H9 (cell line): ENCODE measurements around the gene MROH8. TPM values are rescaled to one million over a fixed set of nuclear protein-coding genes. Genes with fewer than 3 reads are reported as not detected.

Source experiments
- DNase-seq: peaks from one replicate; pipeline ENCODE4 v3.0.0-alpha.2; 2017
- H2AFZ ChIP-seq: one replicate; pipeline ENCODE4 v1.6.1; 2013; ENCODE audit warnings: mild to moderate bottlenecking, low read length, control low read depth, moderate library complexity
- H2AK5ac ChIP-seq: 2 replicates; pipeline ENCODE4 v1.6.1; 2013; ENCODE audit warnings: low read length, control low read depth, mixed read lengths; ENCODE audit not compliant: insufficient read length
- H2BK120ac ChIP-seq: one replicate; pipeline ENCODE4 v1.6.1; 2013; ENCODE audit warnings: low read depth, mild to moderate bottlenecking, low read length, control low read depth, inconsistent platforms; ENCODE audit not compliant: poor library complexity, severe bottlenecking
- H2BK12ac ChIP-seq: 2 replicates; pipeline ENCODE4 v1.6.1; 2013; ENCODE audit warnings: low read length, control low read depth, mixed read lengths, low read depth; ENCODE audit not compliant: insufficient read length
- H2BK15ac ChIP-seq: 2 replicates; pipeline ENCODE4 v1.6.1; 2013; ENCODE audit warnings: low read depth, low read length, control low read depth
- H2BK20ac ChIP-seq: one replicate; pipeline ENCODE4 v1.6.1; 2013; ENCODE audit warnings: low read depth, mild to moderate bottlenecking, low read length, control low read depth, inconsistent platforms; ENCODE audit not compliant: poor library complexity, severe bottlenecking
- H2BK5ac ChIP-seq: 2 replicates; pipeline ENCODE4 v1.6.1; 2013; ENCODE audit warnings: low read length, control low read depth, mixed read lengths; ENCODE audit not compliant: insufficient read length
- H3K14ac ChIP-seq: 2 replicates; pipeline ENCODE4 v1.6.1; 2013; ENCODE audit warnings: low read length, control low read depth; ENCODE audit not compliant: insufficient read depth
- H3K18ac ChIP-seq: 2 replicates; pipeline ENCODE4 v1.6.1; 2013; ENCODE audit warnings: low read depth, mild to moderate bottlenecking, mixed read lengths, low read length, control low read depth; ENCODE audit not compliant: insufficient read length
- H3K23ac ChIP-seq: 2 replicates; pipeline ENCODE4 v1.6.1; 2013; ENCODE audit warnings: low read length, control low read depth, mixed read lengths, low read depth; ENCODE audit not compliant: insufficient read length
- H3K23me2 ChIP-seq: 2 replicates; pipeline ENCODE4 v1.6.1; 2013; ENCODE audit warnings: low read depth, mild to moderate bottlenecking, mixed read lengths, low read length, control low read depth; ENCODE audit not compliant: insufficient read length, poor library complexity, severe bottlenecking
- H3K27ac ChIP-seq: 2 replicates; pipeline ENCODE4 v1.5.1; 2013; ENCODE audit warnings: low read length, control low read depth, mixed read lengths, low read depth; ENCODE audit not compliant: insufficient read length
- H3K27me3 ChIP-seq: 2 replicates; pipeline ENCODE4 v1.6.1; 2013; ENCODE audit warnings: low read length, control low read depth, inconsistent platforms; ENCODE audit not compliant: insufficient read depth
- H3K4ac ChIP-seq: 2 replicates; pipeline ENCODE4 v1.6.1; 2013; ENCODE audit warnings: low read depth, mild to moderate bottlenecking, control low read depth, inconsistent platforms, low read length, moderate library complexity
- H3K4me1 ChIP-seq: 2 replicates; pipeline ENCODE4 v1.6.1; 2013; ENCODE audit warnings: low read length, control low read depth, inconsistent platforms; ENCODE audit not compliant: insufficient read depth
- H3K4me2 ChIP-seq: 2 replicates; pipeline ENCODE4 v1.6.1; 2013; ENCODE audit warnings: low read length, control low read depth, mixed read lengths; ENCODE audit not compliant: insufficient read length, insufficient read depth
- H3K56ac ChIP-seq: 2 replicates; pipeline ENCODE4 v1.6.1; 2013; ENCODE audit warnings: low read depth, mild to moderate bottlenecking, mixed read lengths, low read length, control low read depth; ENCODE audit not compliant: insufficient read length
- H3K79me1 ChIP-seq: 2 replicates; pipeline ENCODE4 v1.6.1; 2013; ENCODE audit warnings: low read depth, mild to moderate bottlenecking, moderate library complexity, low read length, control low read depth, inconsistent platforms; ENCODE audit not compliant: insufficient read depth, poor library complexity, severe bottlenecking
- H3K79me2 ChIP-seq: 2 replicates; pipeline ENCODE4 v1.6.1; 2013; ENCODE audit warnings: low read length, control low read depth, inconsistent platforms; ENCODE audit not compliant: insufficient read depth
- H3K9ac ChIP-seq: 2 replicates; pipeline ENCODE4 v1.6.1; 2013; ENCODE audit warnings: low read length, control low read depth, mixed read lengths; ENCODE audit not compliant: insufficient read length; ENCODE audit errors: extremely low read depth
- H3K9me3 ChIP-seq: one replicate; pipeline ENCODE4 v1.6.1; 2013; ENCODE audit warnings: low read depth, low read length, inconsistent platforms; ENCODE audit not compliant: control insufficient read depth
- H3T11ph ChIP-seq: one replicate; pipeline ENCODE4 v1.6.1; 2013; ENCODE audit warnings: mild to moderate bottlenecking, low read length, control low read depth, inconsistent platforms
- H4K20me1 ChIP-seq: one replicate; pipeline ENCODE4 v1.6.1; 2013; ENCODE audit not compliant: control insufficient read depth, insufficient read length, insufficient read depth
- H4K5ac ChIP-seq: 2 replicates; pipeline ENCODE4 v1.6.1; 2013; ENCODE audit warnings: low read depth, mild to moderate bottlenecking, mixed read lengths, low read length, control low read depth; ENCODE audit not compliant: insufficient read length
- H4K8ac ChIP-seq: replicated peaks from 2 replicates; pipeline ENCODE4 v1.6.1; 2013; ENCODE audit warnings: low read length, control low read depth, mixed read lengths, low read depth; ENCODE audit not compliant: insufficient read length
- H4K91ac ChIP-seq: 2 replicates; pipeline ENCODE4 v1.6.1; 2013; ENCODE audit warnings: low read depth, mild to moderate bottlenecking, moderate library complexity, mixed read lengths, low read length, control low read depth; ENCODE audit not compliant: insufficient read length
- H3K27ac Mint-ChIP-seq, 3 experiments: 2 replicates in 2 of 3; 3 replicates in 1 of 3; pipeline ENCODE4 v1.8.0; 2020 to 2021; ENCODE audit warnings: mixed read lengths in 3 of 3, mild to moderate bottlenecking in 1 of 3, moderate library complexity in 1 of 3
- H3K27me3 Mint-ChIP-seq: 2 replicates; pipeline ENCODE4 v1.8.0; 2021; ENCODE audit warnings: low read depth, mild to moderate bottlenecking, moderate library complexity, mixed read lengths
- H3K36me3 Mint-ChIP-seq, 3 experiments: 2 replicates in 2 of 3; 3 replicates in 1 of 3; pipeline ENCODE4 v1.8.0; 2020 to 2021; ENCODE audit warnings: low read depth in 3 of 3, mixed read lengths in 3 of 3; ENCODE audit not compliant: insufficient read depth in 1 of 3
- H3K4me1 Mint-ChIP-seq, 2 experiments: 2 replicates each; pipeline ENCODE4 v1.8.0; 2020; ENCODE audit warnings: mixed read lengths in 2 of 2
- H3K4me3 Mint-ChIP-seq, 2 experiments: 2 replicates in 1 of 2; 3 replicates in 1 of 2; pipeline ENCODE4 v1.8.0; 2020 to 2021; ENCODE audit warnings: mild to moderate bottlenecking in 2 of 2, mixed read lengths in 2 of 2, moderate library complexity in 1 of 2
- H3K9me3 Mint-ChIP-seq, 2 experiments: 2 replicates in 1 of 2; 3 replicates in 1 of 2; pipeline ENCODE4 v1.8.0; 2020; ENCODE audit warnings: mild to moderate bottlenecking in 2 of 2, mixed read lengths in 2 of 2, moderate library complexity in 1 of 2
- WGBS: extraction: QIAGEN DNeasy Blood & Tissue Kit; methylation state at CpG from one replicate; pipeline ENCODE4 v1.1.7; 2013; ENCODE audit warnings: missing lambda C conversion rate, low lambda C conversion rate, mixed read lengths; ENCODE audit not compliant: insufficient read length; ENCODE audit errors: extremely low coverage; 5-methylcytosine and 5-hydroxymethylcytosine counted together
- total RNA-seq: library from RNA; stranded (reverse); gene quantifications from 2 replicates; pipeline ENCODE4 v1.2.1, GENCODE V29; 2021
- TF ChIP-seq, protein P1 (sequence below): fragments of 200-600 bp; sonication (generic); conservative IDR thresholded peaks from 3 replicates; pipeline ENCODE4 v1.8.0; 2021; ENCODE audit warnings: antibody characterized with exemption, mild to moderate bottlenecking

Gene MROH8
- total RNA-seq, 1 experiment from 2014 or later = 0.90 TPM

- peak overlapping the region; percentile 33 to 96 (median 92) for H3K27ac Mint-ChIP-seq
- no peak overlapping the region for H2BK15ac ChIP-seq
Measured at GRCh38 chr20:37228082-37228481, 48.7 kb upstream of the MROH8 start.

More at GRCh38 chr20:37228082-37228481, 48.7 kb upstream of the MROH8 start:
- Histone ChIP-seq H2BK5ac (no peak overlapping the region), H2AK5ac (no peak overlapping the region), H3K4me1 (peaks cover 12% of the 10 kb centered on the region), H3K18ac (no peak overlapping the region), H3K56ac (no peak overlapping the region), H4K91ac (no peak overlapping the region), H3K9ac (no peak overlapping the region), H2BK120ac (no peak overlapping the region), H3K14ac (no peak overlapping the region), H3K4me2 (no peak overlapping the region), H3K27me3 (no peaks in the 10 kb centered on the region), H4K5ac (no peak overlapping the region), H3K9me3 (no peaks in the 10 kb centered on the region), H3T11ph (no peak overlapping the region), H3K79me2 (no peaks in the 10 kb centered on the region), H2BK12ac (no peak overlapping the region), H3K23ac (no peak overlapping the region), H2BK20ac (no peak overlapping the region), H3K23me2 (no peaks in the 10 kb centered on the region), H4K20me1 (no peaks in the 10 kb centered on the region), H3K4ac (no peak overlapping the region), H2AFZ (no peak overlapping the region), H4K8ac (no peak overlapping the region), H3K79me1 (no peaks in the 10 kb centered on the region), H3K27ac (no peak overlapping the region)
- Mint-ChIP-seq H3K4me3 (no peak overlapping the region), H3K36me3 (peaks cover 54 to 94% (median 82%) of the 10 kb centered on the region in 3 experiments), H3K9me3 (no peaks in the 10 kb centered on the region), H3K4me1 (peaks cover 47 to 50% of the 10 kb centered on the region in 2 experiments), H3K27me3 (no peaks in the 10 kb centered on the region)
- TF ChIP-seq, protein P1, sequence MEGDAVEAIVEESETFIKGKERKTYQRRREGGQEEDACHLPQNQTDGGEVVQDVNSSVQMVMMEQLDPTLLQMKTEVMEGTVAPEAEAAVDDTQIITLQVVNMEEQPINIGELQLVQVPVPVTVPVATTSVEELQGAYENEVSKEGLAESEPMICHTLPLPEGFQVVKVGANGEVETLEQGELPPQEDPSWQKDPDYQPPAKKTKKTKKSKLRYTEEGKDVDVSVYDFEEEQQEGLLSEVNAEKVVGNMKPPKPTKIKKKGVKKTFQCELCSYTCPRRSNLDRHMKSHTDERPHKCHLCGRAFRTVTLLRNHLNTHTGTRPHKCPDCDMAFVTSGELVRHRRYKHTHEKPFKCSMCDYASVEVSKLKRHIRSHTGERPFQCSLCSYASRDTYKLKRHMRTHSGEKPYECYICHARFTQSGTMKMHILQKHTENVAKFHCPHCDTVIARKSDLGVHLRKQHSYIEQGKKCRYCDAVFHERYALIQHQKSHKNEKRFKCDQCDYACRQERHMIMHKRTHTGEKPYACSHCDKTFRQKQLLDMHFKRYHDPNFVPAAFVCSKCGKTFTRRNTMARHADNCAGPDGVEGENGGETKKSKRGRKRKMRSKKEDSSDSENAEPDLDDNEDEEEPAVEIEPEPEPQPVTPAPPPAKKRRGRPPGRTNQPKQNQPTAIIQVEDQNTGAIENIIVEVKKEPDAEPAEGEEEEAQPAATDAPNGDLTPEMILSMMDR = no peak
- DNase-seq = no peak
- no CpG with 5 or more reads among the region's 6 CpGs for WGBS
